Natural killer cell (primary cell): Measurements from ENCODE around the gene AFAP1. TPM values are rescaled to one million over a fixed set of nuclear protein-coding genes. Genes with fewer than 3 reads are reported as not detected.

Experiments
- ATAC-seq, 3 donors: fragments of 150-1000 bp in 2 of 3; fragments of 200-7000 bp in 1 of 3; cut with Tn5 transposase; 1 replicate in 1 of 3; 2 replicates in 2 of 3; pipeline ENCODE4 v1.10.0; 2021; ENCODE audit warnings: mild to moderate bottlenecking in 2 of 3, moderate library complexity in 2 of 3
- DNase-seq, 2 donors: peaks; one replicate each; pipeline versions ENCODE4 v3.0.0 to v3.0.0-alpha.2; 2013 to 2021; ENCODE audit warnings: mixed read lengths in 1 of 2
- H3K27ac ChIP-seq: one replicate; pipeline ENCODE4 v1.5.1; 2013; ENCODE audit warnings: mild to moderate bottlenecking, low read length
- H3K27me3 ChIP-seq: one replicate; pipeline ENCODE4 v1.6.1; 2013; ENCODE audit warnings: low read length; ENCODE audit not compliant: control insufficient read depth, insufficient read depth
- H3K36me3 ChIP-seq: one replicate; pipeline ENCODE4 v1.6.1; 2013; ENCODE audit warnings: low read length; ENCODE audit not compliant: control insufficient read depth, insufficient read depth
- H3K4me1 ChIP-seq: one replicate; pipeline ENCODE4 v1.6.1; 2013; ENCODE audit warnings: low read length; ENCODE audit not compliant: control insufficient read depth, insufficient read depth
- H3K4me3 ChIP-seq: one replicate; pipeline ENCODE4 v1.5.1; 2013; ENCODE audit warnings: low read length
- H3K9me3 ChIP-seq: one replicate; pipeline ENCODE4 v1.6.1; 2013; ENCODE audit warnings: low read length; ENCODE audit not compliant: control insufficient read depth, insufficient read depth
- H3K27ac Mint-ChIP-seq, 2 donors: one replicate each; pipeline ENCODE4 v1.8.0; 2022; ENCODE audit warnings: mild to moderate bottlenecking in 2 of 2, mixed read lengths in 2 of 2, moderate library complexity in 1 of 2
- H3K27me3 Mint-ChIP-seq, 2 donors: one replicate each; pipeline ENCODE4 v1.8.0; 2022; ENCODE audit warnings: low read depth in 2 of 2, mixed read lengths in 2 of 2
- H3K36me3 Mint-ChIP-seq: one replicate; pipeline ENCODE4 v1.8.0; 2022; ENCODE audit warnings: mixed read lengths
- H3K4me1 Mint-ChIP-seq, 2 donors: one replicate each; pipeline ENCODE4 v1.8.0; 2022; ENCODE audit warnings: mixed read lengths in 2 of 2
- H3K4me3 Mint-ChIP-seq: one replicate; pipeline ENCODE4 v1.8.0; 2022; ENCODE audit warnings: mild to moderate bottlenecking, moderate library complexity, mixed read lengths
- H3K9me3 Mint-ChIP-seq, 2 donors: one replicate each; pipeline ENCODE4 v1.8.0; 2022; ENCODE audit warnings: mixed read lengths in 2 of 2
- WGBS: methylation state at CpG from one replicate; pipeline ENCODE4 v1.1.7; 2013; ENCODE audit warnings: missing lambda C conversion rate; ENCODE audit not compliant: insufficient coverage; 5-methylcytosine and 5-hydroxymethylcytosine counted together
- intact Hi-C: fragments of 100-400 bp; cut with micrococcal nuclease; formaldehyde crosslinking; loops from one replicate; pipeline ENCODE4 v1.14.2; 2022
- total RNA-seq, 4 donors: library from RNA; stranded (reverse); fragments of 120-200 nt in 1 of 4; gene quantifications; one replicate each; pipeline versions ENCODE4 v1.2.3 to v1.2.4, GENCODE V29; 2013 to 2022
- TF ChIP-seq, protein P1 (sequence below): fragments of 200-600 bp; IDR thresholded peaks from one replicate; pipeline ENCODE4 v1.8.0; 2022; ENCODE audit warnings: antibody characterized with exemption

The AFAP1 gene
- total RNA-seq, 3 donors from 2014 or later (not counting 1 experiment from before 2014, with no cell fraction given): 4.9 to 12.5 (median 9.5) TPM

DNA sequence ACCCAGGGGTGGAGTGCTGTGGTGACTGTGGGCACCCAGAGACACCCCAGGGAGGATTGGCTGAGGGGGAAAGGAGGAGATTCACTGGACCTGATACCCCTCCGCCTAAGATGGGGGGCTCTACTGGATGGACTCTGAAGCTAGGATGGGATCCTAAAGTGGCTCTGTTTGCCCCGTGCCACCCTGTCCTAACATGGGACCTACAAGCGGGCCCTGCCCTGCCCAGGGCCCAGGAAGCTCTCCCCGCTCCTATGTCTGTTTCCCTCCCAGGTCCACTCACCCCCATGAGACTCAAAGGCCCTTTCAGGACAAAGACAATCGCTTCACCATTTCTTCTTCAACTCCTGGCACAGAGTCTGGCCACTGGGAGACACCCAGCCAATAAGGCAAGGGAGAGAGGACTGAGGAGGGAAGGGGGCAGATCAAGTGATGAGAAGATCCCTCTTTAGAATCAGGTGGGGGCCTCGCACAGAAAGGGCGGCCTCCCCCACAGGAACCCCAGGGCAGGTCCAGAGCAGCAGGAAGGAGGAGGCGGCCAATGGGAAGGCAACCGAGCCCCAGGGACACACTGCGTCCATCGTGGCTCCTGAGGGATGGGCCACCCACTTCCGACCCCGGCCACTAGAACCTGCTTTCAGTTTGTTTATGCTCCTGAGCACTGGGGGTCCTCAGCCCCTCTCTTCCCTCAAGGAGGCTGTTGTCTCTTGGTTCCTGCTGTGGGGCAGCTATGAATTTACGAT is 155.4 kb downstream of the AFAP1 start:
- peaks cover 0 to 2% of the 10 kb centered on the region in 2 donors for H3K27me3 Mint-ChIP-seq
- TF ChIP-seq, protein P1, sequence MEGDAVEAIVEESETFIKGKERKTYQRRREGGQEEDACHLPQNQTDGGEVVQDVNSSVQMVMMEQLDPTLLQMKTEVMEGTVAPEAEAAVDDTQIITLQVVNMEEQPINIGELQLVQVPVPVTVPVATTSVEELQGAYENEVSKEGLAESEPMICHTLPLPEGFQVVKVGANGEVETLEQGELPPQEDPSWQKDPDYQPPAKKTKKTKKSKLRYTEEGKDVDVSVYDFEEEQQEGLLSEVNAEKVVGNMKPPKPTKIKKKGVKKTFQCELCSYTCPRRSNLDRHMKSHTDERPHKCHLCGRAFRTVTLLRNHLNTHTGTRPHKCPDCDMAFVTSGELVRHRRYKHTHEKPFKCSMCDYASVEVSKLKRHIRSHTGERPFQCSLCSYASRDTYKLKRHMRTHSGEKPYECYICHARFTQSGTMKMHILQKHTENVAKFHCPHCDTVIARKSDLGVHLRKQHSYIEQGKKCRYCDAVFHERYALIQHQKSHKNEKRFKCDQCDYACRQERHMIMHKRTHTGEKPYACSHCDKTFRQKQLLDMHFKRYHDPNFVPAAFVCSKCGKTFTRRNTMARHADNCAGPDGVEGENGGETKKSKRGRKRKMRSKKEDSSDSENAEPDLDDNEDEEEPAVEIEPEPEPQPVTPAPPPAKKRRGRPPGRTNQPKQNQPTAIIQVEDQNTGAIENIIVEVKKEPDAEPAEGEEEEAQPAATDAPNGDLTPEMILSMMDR: no peak
- ATAC-seq (no peak), DNase-seq (no peak)
- intact Hi-C loops: no loop called here
- Histone ChIP-seq H3K27ac (no peak overlapping the region), H3K4me3 (no peak overlapping the region), H3K36me3 (no peaks in the 10 kb centered on the region), H3K9me3 (no peaks in the 10 kb centered on the region), H3K27me3 (no peaks in the 10 kb centered on the region), H3K4me1 (peaks cover 10% of the 10 kb centered on the region)
- peak overlapping the region in 1 of 2 donors; percentile 68 for H3K27ac Mint-ChIP-seq
- H3K36me3 Mint-ChIP-seq: no peaks in the 10 kb centered on the region
- peaks cover 22 to 30% of the 10 kb centered on the region in 2 donors for H3K4me1 Mint-ChIP-seq
- no peaks in the 10 kb centered on the region for H3K9me3 Mint-ChIP-seq
- WGBS: 91% methylated on average over 13 of the region's 14 CpGs
- no peak overlapping the region for H3K4me3 Mint-ChIP-seq

DNA sequence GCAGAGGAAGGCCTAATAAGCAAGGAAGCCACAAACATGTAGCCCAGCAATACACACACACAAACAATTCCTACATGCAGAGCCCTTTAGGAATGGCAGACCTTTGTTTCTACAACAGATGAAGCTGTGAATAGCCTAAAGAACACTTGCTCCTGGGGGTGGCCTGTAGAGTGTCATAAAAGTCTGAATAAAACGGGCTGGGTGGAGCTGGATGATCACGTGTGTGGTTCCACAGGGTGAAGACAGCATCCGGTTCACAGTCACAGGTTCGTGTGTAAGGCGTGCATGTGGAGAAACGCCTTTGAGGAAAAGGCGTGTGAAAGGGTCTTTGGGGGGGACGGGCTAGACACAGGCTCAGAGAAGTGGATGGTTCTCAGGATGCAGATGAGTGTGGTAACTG is 156.1 kb downstream of the AFAP1 start:
- 87% methylated on average over 8 of the region's 8 CpGs for WGBS
- Mint-ChIP-seq H3K27ac (peak overlapping the region in 1 of 2 donors; percentile 68), H3K9me3 (no peaks in the 10 kb centered on the region), H3K27me3 (peaks cover 0 to 2% of the 10 kb centered on the region in 2 donors), H3K4me3 (no peak overlapping the region), H3K36me3 (no peaks in the 10 kb centered on the region), H3K4me1 (peaks cover 22 to 30% of the 10 kb centered on the region in 2 donors)
- no peaks in the 10 kb centered on the region for H3K9me3 ChIP-seq
- intact Hi-C loops: no loop called here
- no peaks in the 10 kb centered on the region for H3K27me3 ChIP-seq
- DNase-seq (no peak), ATAC-seq (peak in 2 of 3 donors; percentile 29 to 49)
- H3K36me3 ChIP-seq: no peaks in the 10 kb centered on the region
- peaks cover 10% of the 10 kb centered on the region for H3K4me1 ChIP-seq
- H3K4me3 ChIP-seq: no peak overlapping the region
- TF ChIP-seq, protein P1: no peak
- H3K27ac ChIP-seq: no peak overlapping the region

GRCh38 chr4:7782783-7783182 is 156.9 kb downstream of the AFAP1 start:
- WGBS: 85% methylated on average over 7 of the region's 8 CpGs
- H3K4me1 Mint-ChIP-seq: peaks cover 22 to 30% of the 10 kb centered on the region in 2 donors
- H3K27me3 ChIP-seq: no peaks in the 10 kb centered on the region
- H3K27me3 Mint-ChIP-seq: peaks cover 0 to 2% of the 10 kb centered on the region in 2 donors
- H3K9me3 Mint-ChIP-seq: no peaks in the 10 kb centered on the region
- H3K4me3 Mint-ChIP-seq: no peak overlapping the region
- intact Hi-C loops: no loop called here
- TF ChIP-seq, protein P1: no peak
- H3K4me1 ChIP-seq: peaks cover 10% of the 10 kb centered on the region
- ATAC-seq (no peak), DNase-seq (no peak)
- H3K9me3 ChIP-seq: no peaks in the 10 kb centered on the region
- H3K27ac ChIP-seq: no peak overlapping the region
- H3K27ac Mint-ChIP-seq: no peak overlapping the region
- H3K36me3 ChIP-seq: no peaks in the 10 kb centered on the region
- H3K4me3 ChIP-seq: no peak overlapping the region
- H3K36me3 Mint-ChIP-seq: no peaks in the 10 kb centered on the region
